ENCODE results near the gene TMEM53. TPM values are rescaled to one million over a fixed set of nuclear protein-coding genes. Genes with fewer than 3 reads are reported as not detected.

Gene TMEM53
- total RNA-seq, 2 experiments from 2014 or later, result 4.3 to 5.5 TPM

- intact Hi-C loops (cut with DNase I, micrococcal nuclease), result no loop called here
- Mint-ChIP-seq H3K9me3 (ENCODE audit: low read depth) (no peaks in the 10 kb centered on the region), H3K4me1 (no peaks in the 10 kb centered on the region), H3K4me3 (no peak overlapping the region), H3K27me3 (no peaks in the 10 kb centered on the region), H3K36me3 (ENCODE audit: low read depth) (no peaks in the 10 kb centered on the region), H3K27ac (no peak overlapping the region)
- CTCF ChIA-PET, result interaction anchor here (0.9 to 1.8 kb wide), 4 partner anchors 12 to 41 kb away, joined by 3 to 10 read pairs (median 3); no protein-coding TSS in a partner anchor
- no peak for ATAC-seq
- POLR2A ChIA-PET, result interaction anchor here (0.6 kb wide), 2 partner anchors 15 to 208 kb away, joined by 4 to 6 read pairs; no protein-coding TSS in a partner anchor
- DNase-seq, result no peak
These were observed 62.9 kb downstream of the TMEM53 start for GRCh38 chr1:44611419-44611818.

- H3K4me1 Mint-ChIP-seq, result no peaks in the 10 kb centered on the region
- ATAC-seq, result no peak
- no peaks in the 10 kb centered on the region for H3K36me3 Mint-ChIP-seq (ENCODE audit: low read depth)
- intact Hi-C loops (cut with DNase I, micrococcal nuclease), result no loop called here
- CTCF ChIA-PET, result interaction anchor here (0.9 to 1.8 kb wide), 3 partner anchors 16 to 232 kb away, joined by 3 to 10 read pairs (median 3); no protein-coding TSS in a partner anchor
- POLR2A ChIA-PET, result interaction anchor here (0.6 kb wide), 1 partner anchor 208 kb away, joined by 6 read pairs; no protein-coding TSS in a partner anchor
- H3K27ac Mint-ChIP-seq, result no peak overlapping the region
- no peaks in the 10 kb centered on the region for H3K27me3 Mint-ChIP-seq
- no peaks in the 10 kb centered on the region for H3K9me3 Mint-ChIP-seq (ENCODE audit: low read depth)
- no peak overlapping the region for H3K4me3 Mint-ChIP-seq
- no peak for DNase-seq
These were observed 63.6 kb downstream of the TMEM53 start for GRCh38 chr1:44610527-44611148.

GRCh38 chr1:44609768-44610526 is 64.3 kb downstream of the TMEM53 start:
- H3K4me3 Mint-ChIP-seq, result no peak overlapping the region
- DNase-seq, result no peak
- ChIA-PET CTCF (interaction anchor here (0.6 to 2.9 kb wide), 7 partner anchors 11 to 1334 kb away, joined by 3 to 23 read pairs (median 3); partner anchors contain the start of gene KLF18), POLR2A (no interaction called here)
- H3K27me3 Mint-ChIP-seq, result no peaks in the 10 kb centered on the region
- H3K27ac Mint-ChIP-seq, result no peak overlapping the region
- H3K4me1 Mint-ChIP-seq, result no peaks in the 10 kb centered on the region
- H3K9me3 Mint-ChIP-seq (ENCODE audit: low read depth), result no peaks in the 10 kb centered on the region
- no peak for ATAC-seq
- H3K36me3 Mint-ChIP-seq (ENCODE audit: low read depth), result no peaks in the 10 kb centered on the region
- intact Hi-C loops (cut with DNase I, micrococcal nuclease), result loop anchor here (1.0 to 2.0 kb wide), 2 partner anchors 43 kb away; no protein-coding TSS in a partner anchor

GRCh38 chr1:44609412-44609767 is 64.9 kb downstream of the TMEM53 start:
- Mint-ChIP-seq H3K27ac (no peak overlapping the region), H3K4me1 (no peaks in the 10 kb centered on the region), H3K36me3 (ENCODE audit: low read depth) (no peaks in the 10 kb centered on the region), H3K9me3 (ENCODE audit: low read depth) (no peaks in the 10 kb centered on the region), H3K27me3 (no peaks in the 10 kb centered on the region), H3K4me3 (no peak overlapping the region)
- intact Hi-C loops (cut with DNase I, micrococcal nuclease), result loop anchor here (1.0 to 2.0 kb wide), 2 partner anchors 43 to 44 kb away; no protein-coding TSS in a partner anchor
- ChIA-PET POLR2A (interaction anchor here (0.6 kb wide), 1 partner anchor 180 kb away, joined by 4 read pairs; no protein-coding TSS in a partner anchor), CTCF (interaction anchor here (0.6 to 2.9 kb wide), 6 partner anchors 10 to 1334 kb away, joined by 3 to 23 read pairs (median 3); partner anchors contain the start of gene KLF18)
- no peak for ATAC-seq
- peak; percentile 57 for DNase-seq

- Mint-ChIP-seq H3K9me3 (ENCODE audit: low read depth) (no peaks in the 10 kb centered on the region), H3K36me3 (ENCODE audit: low read depth) (no peaks in the 10 kb centered on the region), H3K4me3 (no peak overlapping the region), H3K4me1 (no peaks in the 10 kb centered on the region), H3K27ac (no peak overlapping the region), H3K27me3 (no peaks in the 10 kb centered on the region)
- ChIA-PET POLR2A (no interaction called here), CTCF (interaction anchor here (0.6 to 2.9 kb wide), 9 partner anchors 9 to 326 kb away, joined by 3 to 23 read pairs (median 3); no protein-coding TSS in a partner anchor)
- DNase-seq (peak; percentile 16), ATAC-seq (no peak)
- intact Hi-C loops (cut with DNase I, micrococcal nuclease), result loop anchor here in 1 of 2 experiments (2.0 kb wide), 1 partner anchor 45 kb away; no protein-coding TSS in a partner anchor
These were observed 66.1 kb downstream of the TMEM53 start for GRCh38 chr1:44608141-44608540.

- ChIA-PET POLR2A (interaction anchor here (0.5 kb wide), 1 partner anchor 224 kb away, joined by 4 read pairs; no protein-coding TSS in a partner anchor), CTCF (no interaction called here)
- no peak for ATAC-seq
- Mint-ChIP-seq H3K4me1 (no peaks in the 10 kb centered on the region), H3K9me3 (ENCODE audit: low read depth) (no peaks in the 10 kb centered on the region), H3K27me3 (no peaks in the 10 kb centered on the region), H3K36me3 (ENCODE audit: low read depth) (no peaks in the 10 kb centered on the region), H3K4me3 (no peak overlapping the region), H3K27ac (no peak overlapping the region)
- intact Hi-C loops (cut with DNase I, micrococcal nuclease), result no loop called here
- no peak for DNase-seq
These were observed 67.5 kb downstream of the TMEM53 start for GRCh38 chr1:44606701-44607281.

GRCh38 chr1:44605914-44606615 is 68.2 kb downstream of the TMEM53 start:
- POLR2A ChIA-PET, result interaction anchor here (0.5 kb wide), 1 partner anchor 223 kb away, joined by 4 read pairs; no protein-coding TSS in a partner anchor
- no peak for DNase-seq
- no peak for ATAC-seq
- CTCF ChIA-PET, result no interaction called here
- intact Hi-C loops (cut with DNase I, micrococcal nuclease), result no loop called here
- Mint-ChIP-seq H3K9me3 (ENCODE audit: low read depth) (no peaks in the 10 kb centered on the region), H3K4me3 (no peak overlapping the region), H3K4me1 (no peaks in the 10 kb centered on the region), H3K36me3 (ENCODE audit: low read depth) (no peaks in the 10 kb centered on the region), H3K27me3 (no peaks in the 10 kb centered on the region), H3K27ac (no peak overlapping the region)

GRCh38 chr1:44604157-44604955 is 69.9 kb downstream of the TMEM53 start:
- H3K9me3 Mint-ChIP-seq (ENCODE audit: low read depth), result no peaks in the 10 kb centered on the region
- no peaks in the 10 kb centered on the region for H3K27me3 Mint-ChIP-seq
- CTCF ChIA-PET, result interaction anchor here (0.5 to 1.4 kb wide), 4 partner anchors 11 to 552 kb away, joined by 3 to 6 read pairs (median 3); no protein-coding TSS in a partner anchor
- no peak overlapping the region for H3K4me3 Mint-ChIP-seq
- no peaks in the 10 kb centered on the region for H3K4me1 Mint-ChIP-seq
- ATAC-seq (no peak), DNase-seq (no peak)
- intact Hi-C loops (cut with DNase I, micrococcal nuclease), result no loop called here
- no peaks in the 10 kb centered on the region for H3K36me3 Mint-ChIP-seq (ENCODE audit: low read depth)
- POLR2A ChIA-PET, result no interaction called here
- no peak overlapping the region for H3K27ac Mint-ChIP-seq

- ChIA-PET POLR2A (no interaction called here), CTCF (interaction anchor here (1.4 kb wide), 1 partner anchor 48 kb away, joined by 6 read pairs; no protein-coding TSS in a partner anchor)
- no peak overlapping the region for H3K27ac Mint-ChIP-seq
- DNase-seq (no peak), ATAC-seq (no peak)
- intact Hi-C loops (cut with DNase I, micrococcal nuclease), result no loop called here
- no peaks in the 10 kb centered on the region for H3K36me3 Mint-ChIP-seq (ENCODE audit: low read depth)
- no peaks in the 10 kb centered on the region for H3K27me3 Mint-ChIP-seq
- H3K4me3 Mint-ChIP-seq, result no peak overlapping the region
- no peaks in the 10 kb centered on the region for H3K4me1 Mint-ChIP-seq
- no peaks in the 10 kb centered on the region for H3K9me3 Mint-ChIP-seq (ENCODE audit: low read depth)
These were observed 70.6 kb downstream of the TMEM53 start for GRCh38 chr1:44603718-44604117.

Data from activated CD4-positive, alpha-beta T cell treated with anti-CD3 and anti-CD28 coated beads for 36 hours (primary cell).